Activated naive CD8-positive, alpha-beta T cell treated with anti-CD3 and anti-CD28 coated beads, Interleukin-2, amount 10 ng/mL, durations not matched to agents 7 days and 5 days (primary cell): ENCODE measurements around the gene HMGCLL1. TPM values are rescaled to one million over a fixed set of nuclear protein-coding genes. Genes with fewer than 3 reads are reported as not detected.

Experiments used
- ATAC-seq: fragments of 150-1000 bp; cut with Tn5 transposase; one replicate; pipeline ENCODE4 v1.10.0; 2021; ENCODE audit warnings: low read depth, moderate library complexity
- POLR2A ChIA-PET: fragments of 350-600 bp; sonication (Branson Sonifier 250); formaldehyde crosslinking; loops from one replicate; lab custom pipeline; 2021; ENCODE audit warnings: antibody characterized with exemption; lab: Charles Lee
- DNase-seq: peaks from one replicate; pipeline ENCODE4 v3.0.0; 2021
- H3K27ac Mint-ChIP-seq: one replicate; pipeline ENCODE4 v1.8.0; 2022; ENCODE audit warnings: mild to moderate bottlenecking, mixed read lengths
- H3K27me3 Mint-ChIP-seq: one replicate; pipeline ENCODE4 v1.8.0; 2022; ENCODE audit warnings: mild to moderate bottlenecking, moderate library complexity, mixed read lengths
- H3K36me3 Mint-ChIP-seq: one replicate; pipeline ENCODE4 v1.8.0; 2021; ENCODE audit warnings: mild to moderate bottlenecking, mixed read lengths
- H3K4me1 Mint-ChIP-seq: one replicate; pipeline ENCODE4 v1.8.0; 2021; ENCODE audit warnings: mixed read lengths
- H3K4me3 Mint-ChIP-seq: one replicate; pipeline ENCODE4 v1.8.0; 2022; ENCODE audit warnings: mild to moderate bottlenecking, moderate library complexity, mixed read lengths
- H3K9me3 Mint-ChIP-seq: one replicate; pipeline ENCODE4 v1.8.0; 2021; ENCODE audit warnings: mixed read lengths
- total RNA-seq, 2 experiments: library from RNA; stranded (reverse); gene quantifications; one replicate each; pipeline ENCODE4 v1.2.3, GENCODE V29; 2021

HMGCLL1 gene
- total RNA-seq, 2 experiments from 2014 or later = not detected

- H3K4me1 Mint-ChIP-seq = no peaks in the 10 kb centered on the region
- H3K9me3 Mint-ChIP-seq = no peaks in the 10 kb centered on the region
- ATAC-seq (no peak), DNase-seq (no peak)
- POLR2A ChIA-PET = no interaction called here
- no peaks in the 10 kb centered on the region for H3K36me3 Mint-ChIP-seq
- no peaks in the 10 kb centered on the region for H3K27me3 Mint-ChIP-seq
- no peak overlapping the region for H3K4me3 Mint-ChIP-seq
- H3K27ac Mint-ChIP-seq = no peak overlapping the region
These were observed 12.8 kb downstream of the HMGCLL1 start for GRCh38 chr6:55566036-55566710.

GRCh38 chr6:55562318-55562717, 16.7 kb downstream of the HMGCLL1 start:
- H3K9me3 Mint-ChIP-seq = no peaks in the 10 kb centered on the region
- ATAC-seq = no peak
- POLR2A ChIA-PET = no interaction called here
- no peaks in the 10 kb centered on the region for H3K27me3 Mint-ChIP-seq
- no peak overlapping the region for H3K4me3 Mint-ChIP-seq
- no peak overlapping the region for H3K27ac Mint-ChIP-seq
- no peaks in the 10 kb centered on the region for H3K4me1 Mint-ChIP-seq
- no peaks in the 10 kb centered on the region for H3K36me3 Mint-ChIP-seq
- no peak for DNase-seq

GRCh38 chr6:55560290-55560885, 18.6 kb downstream of the HMGCLL1 start:
- POLR2A ChIA-PET = no interaction called here
- ATAC-seq (no peak), DNase-seq (no peak)
- Mint-ChIP-seq H3K4me3 (no peak overlapping the region), H3K4me1 (no peaks in the 10 kb centered on the region), H3K9me3 (no peaks in the 10 kb centered on the region), H3K36me3 (no peaks in the 10 kb centered on the region), H3K27me3 (no peaks in the 10 kb centered on the region), H3K27ac (no peak overlapping the region)

GRCh38 chr6:55557146-55557545, 21.8 kb downstream of the HMGCLL1 start:
- H3K36me3 Mint-ChIP-seq = no peaks in the 10 kb centered on the region
- ATAC-seq (no peak), DNase-seq (no peak)
- no peaks in the 10 kb centered on the region for H3K4me1 Mint-ChIP-seq
- H3K27me3 Mint-ChIP-seq = no peaks in the 10 kb centered on the region
- H3K4me3 Mint-ChIP-seq = no peak overlapping the region
- POLR2A ChIA-PET = no interaction called here
- H3K9me3 Mint-ChIP-seq = no peaks in the 10 kb centered on the region
- no peak overlapping the region for H3K27ac Mint-ChIP-seq

GRCh38 chr6:55545791-55546190, 33.2 kb downstream of the HMGCLL1 start:
- DNase-seq (no peak), ATAC-seq (no peak)
- Mint-ChIP-seq H3K36me3 (no peaks in the 10 kb centered on the region), H3K4me3 (no peak overlapping the region), H3K9me3 (no peaks in the 10 kb centered on the region), H3K4me1 (no peaks in the 10 kb centered on the region), H3K27me3 (no peaks in the 10 kb centered on the region), H3K27ac (no peak overlapping the region)
- POLR2A ChIA-PET = no interaction called here

DNA sequence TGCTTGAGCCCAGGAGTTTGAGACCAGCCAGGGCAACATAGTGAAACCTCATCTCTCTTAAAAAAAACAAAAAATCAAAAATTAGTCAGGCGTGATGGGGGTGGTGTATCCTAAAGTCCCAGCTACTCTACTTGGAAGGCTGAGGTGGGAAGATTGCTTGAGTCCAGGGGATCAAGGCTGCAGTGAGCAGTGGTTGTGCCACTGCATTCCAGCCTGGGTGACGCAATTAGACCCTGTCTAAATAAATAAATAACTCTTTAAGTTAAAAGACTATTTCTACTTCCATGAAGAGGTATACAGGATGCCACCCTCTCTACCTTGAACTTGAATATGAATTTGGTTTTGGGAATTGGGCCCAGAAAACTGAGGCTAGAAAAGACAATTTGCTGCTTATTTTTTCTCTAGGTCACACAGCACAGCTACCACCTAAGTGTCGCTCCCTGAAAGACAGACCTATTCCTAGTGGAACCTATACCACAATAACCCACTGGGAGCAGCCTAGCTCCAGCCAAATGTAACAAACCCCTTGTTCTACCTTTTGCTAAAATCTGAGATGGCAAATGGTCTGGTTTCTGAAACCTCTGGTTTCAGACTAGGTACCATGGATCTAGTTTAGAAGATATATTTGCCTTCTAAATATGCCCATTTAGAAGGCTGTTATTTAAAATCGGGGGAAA, 35.2 kb downstream of the HMGCLL1 start:
- POLR2A ChIA-PET = no interaction called here
- Mint-ChIP-seq H3K36me3 (no peaks in the 10 kb centered on the region), H3K4me3 (no peak overlapping the region), H3K4me1 (no peaks in the 10 kb centered on the region), H3K9me3 (no peaks in the 10 kb centered on the region), H3K27ac (no peak overlapping the region), H3K27me3 (no peaks in the 10 kb centered on the region)
- ATAC-seq (no peak), DNase-seq (no peak)

DNA sequence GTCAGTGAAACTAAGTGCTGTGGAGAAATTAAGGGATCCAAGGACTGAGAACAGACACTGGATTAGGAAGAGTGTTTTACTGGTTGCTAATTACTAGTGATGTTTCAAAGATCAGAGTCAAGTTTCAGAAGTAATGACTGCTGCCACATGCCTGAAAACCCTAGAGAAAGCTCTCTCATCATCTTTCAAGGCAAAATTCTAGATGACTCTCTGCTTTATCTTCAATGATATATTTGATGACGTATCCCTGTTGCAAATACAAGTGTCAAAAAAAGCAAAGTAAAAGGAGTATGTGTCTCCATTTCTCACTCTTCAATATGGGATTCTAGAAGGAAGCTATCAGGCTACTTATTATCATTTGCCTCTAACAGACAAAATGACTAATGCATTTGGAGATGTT, 38.0 kb downstream of the HMGCLL1 start:
- Mint-ChIP-seq H3K27ac (no peak overlapping the region), H3K9me3 (no peaks in the 10 kb centered on the region), H3K4me1 (no peaks in the 10 kb centered on the region), H3K27me3 (no peaks in the 10 kb centered on the region), H3K36me3 (no peaks in the 10 kb centered on the region), H3K4me3 (no peak overlapping the region)
- DNase-seq (no peak), ATAC-seq (no peak)
- POLR2A ChIA-PET = no interaction called here

GRCh38 chr6:55536391-55536956, 42.5 kb downstream of the HMGCLL1 start:
- no peaks in the 10 kb centered on the region for H3K36me3 Mint-ChIP-seq
- H3K4me1 Mint-ChIP-seq = no peaks in the 10 kb centered on the region
- no peaks in the 10 kb centered on the region for H3K9me3 Mint-ChIP-seq
- no peak overlapping the region for H3K27ac Mint-ChIP-seq
- no peaks in the 10 kb centered on the region for H3K27me3 Mint-ChIP-seq
- POLR2A ChIA-PET = no interaction called here
- no peak overlapping the region for H3K4me3 Mint-ChIP-seq
- ATAC-seq = no peak
- DNase-seq = no peak

- no peak for ATAC-seq
- Mint-ChIP-seq H3K36me3 (no peaks in the 10 kb centered on the region), H3K27ac (no peak overlapping the region), H3K27me3 (no peaks in the 10 kb centered on the region), H3K4me3 (no peak overlapping the region), H3K4me1 (no peaks in the 10 kb centered on the region), H3K9me3 (no peaks in the 10 kb centered on the region)
- no peak for DNase-seq
- POLR2A ChIA-PET = no interaction called here
These were observed 47.5 kb downstream of the HMGCLL1 start for GRCh38 chr6:55531496-55531895.

- Mint-ChIP-seq H3K4me3 (no peak overlapping the region), H3K4me1 (no peaks in the 10 kb centered on the region), H3K27ac (no peak overlapping the region), H3K9me3 (no peaks in the 10 kb centered on the region), H3K27me3 (no peaks in the 10 kb centered on the region), H3K36me3 (no peaks in the 10 kb centered on the region)
- DNase-seq (no peak), ATAC-seq (no peak)
- POLR2A ChIA-PET = no interaction called here
These were observed 48.1 kb downstream of the HMGCLL1 start for GRCh38 chr6:55530931-55531330.

DNA sequence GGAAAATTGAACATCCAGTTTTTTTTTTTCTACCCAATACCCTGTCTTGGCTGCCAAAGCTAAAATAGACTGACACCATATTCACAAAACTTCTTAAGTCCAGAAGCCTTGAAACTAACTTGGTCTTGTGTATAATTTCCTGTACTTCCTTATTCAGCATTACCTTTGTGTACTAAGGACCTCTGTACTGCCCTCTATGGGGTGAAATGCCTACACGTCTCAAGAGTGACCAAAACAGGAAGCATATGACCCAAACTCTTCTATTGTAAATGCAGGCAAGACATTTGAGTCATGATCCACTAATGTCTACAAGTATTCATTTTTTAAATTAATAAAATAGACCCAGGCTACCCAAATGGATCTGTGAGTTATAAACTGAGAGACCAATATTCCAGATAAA, 50.4 kb downstream of the HMGCLL1 start:
- Mint-ChIP-seq H3K9me3 (no peaks in the 10 kb centered on the region), H3K27ac (no peak overlapping the region), H3K4me1 (no peaks in the 10 kb centered on the region), H3K4me3 (no peak overlapping the region), H3K36me3 (no peaks in the 10 kb centered on the region), H3K27me3 (no peaks in the 10 kb centered on the region)
- POLR2A ChIA-PET = no interaction called here
- DNase-seq (no peak), ATAC-seq (no peak)

GRCh38 chr6:55524441-55524840, 54.6 kb downstream of the HMGCLL1 start:
- POLR2A ChIA-PET = no interaction called here
- Mint-ChIP-seq H3K4me1 (no peaks in the 10 kb centered on the region), H3K36me3 (no peaks in the 10 kb centered on the region), H3K27me3 (no peaks in the 10 kb centered on the region), H3K9me3 (no peaks in the 10 kb centered on the region), H3K27ac (no peak overlapping the region), H3K4me3 (no peak overlapping the region)
- no peak for DNase-seq
- no peak for ATAC-seq

DNA sequence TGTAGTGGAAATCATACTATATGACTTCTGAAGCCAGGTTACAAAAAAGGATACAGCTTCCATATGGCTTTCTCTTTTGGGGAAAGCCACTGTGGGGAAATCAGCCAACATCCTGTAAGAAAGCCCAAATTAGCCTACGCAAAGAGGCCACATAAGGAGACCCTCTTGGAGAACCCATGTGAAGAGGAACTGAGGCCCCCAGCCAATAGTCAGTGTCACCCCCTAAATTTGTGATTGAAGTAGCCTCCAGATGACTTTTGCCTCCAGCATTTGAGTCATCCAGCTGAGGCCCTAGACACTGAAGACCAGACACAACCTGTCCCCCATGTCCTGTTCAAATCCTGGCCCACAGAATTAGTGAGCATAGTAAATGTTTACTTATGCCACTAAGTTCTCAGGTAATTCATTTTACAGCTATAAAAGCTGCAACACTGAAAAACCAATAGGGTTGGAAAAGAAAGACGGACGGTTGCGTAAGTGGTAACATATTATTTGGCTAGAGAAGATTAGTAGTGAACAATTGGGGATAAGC, 60.4 kb downstream of the HMGCLL1 start:
- POLR2A ChIA-PET = no interaction called here
- Mint-ChIP-seq H3K27ac (no peak overlapping the region), H3K36me3 (no peaks in the 10 kb centered on the region), H3K4me3 (no peak overlapping the region), H3K4me1 (no peaks in the 10 kb centered on the region), H3K27me3 (no peaks in the 10 kb centered on the region), H3K9me3 (no peaks in the 10 kb centered on the region)
- ATAC-seq = no peak
- DNase-seq = no peak

- POLR2A ChIA-PET = no interaction called here
- Mint-ChIP-seq H3K4me3 (no peak overlapping the region), H3K27me3 (no peaks in the 10 kb centered on the region), H3K27ac (no peak overlapping the region), H3K36me3 (no peaks in the 10 kb centered on the region), H3K4me1 (no peaks in the 10 kb centered on the region), H3K9me3 (no peaks in the 10 kb centered on the region)
- no peak for ATAC-seq
- no peak for DNase-seq
These were observed 62.3 kb downstream of the HMGCLL1 start for GRCh38 chr6:55516736-55517135.
